ENCODE data around the gene NPIPB8.
"Not testable (repeated sequence)": the region's sequence is repeated elsewhere in the genome, so short reads cannot be mapped to it uniquely, and the experiment has no call there.

The NPIPB8 gene

GRCh38 chr16:28597692-28598261 lies 40.1 kb upstream of the NPIPB8 start:
- Histone ChIP-seq H3K4me1 (ENCODE audit: control insufficient read depth, insufficient read depth, low read length) (peaks cover 9% of the 10 kb centered on the region; the same call in 1 of the 2 replicates), H3K27me3 (ENCODE audit: control insufficient read depth, insufficient read depth, low read length) (no peaks in the 10 kb centered on the region), H3K36me3 (ENCODE audit: control insufficient read depth, insufficient read depth, low read length) (no peaks in the 10 kb centered on the region), H3K4me3 (ENCODE audit: low read depth, low read length) (no peak overlapping the region), H3K27ac (ENCODE audit: low read depth, low read length) (no peak overlapping the region), H3K9ac (ENCODE audit: low read depth, low read length) (no peak overlapping the region), H3K9me3 (ENCODE audit: control insufficient read depth, insufficient read depth, low read length) (no peaks in the 10 kb centered on the region)

DNA sequence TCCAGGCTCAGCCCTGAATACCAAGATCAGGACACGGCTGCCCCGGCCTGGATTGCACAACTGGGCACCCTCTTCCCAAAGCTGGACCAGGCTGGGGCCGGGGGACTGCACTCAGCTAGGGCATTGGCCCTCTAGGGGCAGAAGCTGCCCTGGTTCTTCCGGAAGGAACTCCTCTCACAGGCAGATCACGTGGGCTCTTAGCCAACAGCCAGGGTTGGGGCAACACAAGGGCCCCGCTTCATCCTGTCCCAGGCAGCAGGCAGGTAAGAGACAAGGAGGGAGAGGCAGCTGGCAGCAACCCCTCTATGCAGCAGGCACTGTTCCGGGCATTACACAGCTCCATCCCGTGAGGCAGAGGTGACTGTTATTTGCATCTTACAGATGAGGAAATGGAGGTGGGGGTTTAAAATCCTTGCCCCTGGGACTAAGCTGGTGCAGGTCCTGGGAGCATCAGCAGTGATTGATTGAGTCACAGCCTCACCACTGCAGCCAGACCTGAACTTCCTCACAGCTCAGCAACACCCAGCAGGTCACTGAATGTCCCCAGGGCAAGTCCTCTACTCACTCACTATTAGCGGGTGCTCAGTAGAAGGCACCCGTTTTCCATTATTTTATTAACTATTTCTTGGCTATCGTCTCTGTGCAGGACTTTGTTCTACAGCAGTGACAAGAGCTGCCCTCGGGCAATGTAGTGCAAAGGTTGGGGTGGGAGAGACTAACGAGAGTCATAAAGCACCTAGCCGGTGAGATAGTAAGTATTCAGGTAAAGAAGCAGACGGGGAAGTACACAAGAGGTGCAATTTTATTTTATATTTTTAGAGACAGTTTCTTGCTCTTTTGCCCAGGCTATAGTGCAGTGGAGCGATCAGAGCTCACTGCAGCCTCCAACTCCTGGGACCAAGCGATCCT lies 38.2 kb upstream of the NPIPB8 start:
- not testable (repeated sequence) for H3K36me3 ChIP-seq (ENCODE audit: control insufficient read depth, insufficient read depth, low read length); H3K9me3 ChIP-seq (ENCODE audit: control insufficient read depth, insufficient read depth, low read length); H3K27ac ChIP-seq (ENCODE audit: low read depth, low read length); H3K4me1 ChIP-seq (ENCODE audit: control insufficient read depth, insufficient read depth, low read length); H3K4me3 ChIP-seq (ENCODE audit: low read depth, low read length); H3K9ac ChIP-seq (ENCODE audit: low read depth, low read length); H3K27me3 ChIP-seq (ENCODE audit: control insufficient read depth, insufficient read depth, low read length)

- H3K36me3 ChIP-seq (ENCODE audit: control insufficient read depth, insufficient read depth, low read length); H3K4me3 ChIP-seq (ENCODE audit: low read depth, low read length); H3K27ac ChIP-seq (ENCODE audit: low read depth, low read length); H3K27me3 ChIP-seq (ENCODE audit: control insufficient read depth, insufficient read depth, low read length); H3K9ac ChIP-seq (ENCODE audit: low read depth, low read length); H3K4me1 ChIP-seq (ENCODE audit: control insufficient read depth, insufficient read depth, low read length); H3K9me3 ChIP-seq (ENCODE audit: control insufficient read depth, insufficient read depth, low read length): not testable (repeated sequence)
Measured at GRCh38 chr16:28600965-28601364, 36.9 kb upstream of the NPIPB8 start.

- H3K9me3 ChIP-seq (ENCODE audit: control insufficient read depth, insufficient read depth, low read length); H3K27ac ChIP-seq (ENCODE audit: low read depth, low read length); H3K27me3 ChIP-seq (ENCODE audit: control insufficient read depth, insufficient read depth, low read length); H3K36me3 ChIP-seq (ENCODE audit: control insufficient read depth, insufficient read depth, low read length); H3K4me1 ChIP-seq (ENCODE audit: control insufficient read depth, insufficient read depth, low read length); H3K4me3 ChIP-seq (ENCODE audit: low read depth, low read length); H3K9ac ChIP-seq (ENCODE audit: low read depth, low read length): not testable (repeated sequence)
Measured at GRCh38 chr16:28601589-28601988, 36.3 kb upstream of the NPIPB8 start.

DNA sequence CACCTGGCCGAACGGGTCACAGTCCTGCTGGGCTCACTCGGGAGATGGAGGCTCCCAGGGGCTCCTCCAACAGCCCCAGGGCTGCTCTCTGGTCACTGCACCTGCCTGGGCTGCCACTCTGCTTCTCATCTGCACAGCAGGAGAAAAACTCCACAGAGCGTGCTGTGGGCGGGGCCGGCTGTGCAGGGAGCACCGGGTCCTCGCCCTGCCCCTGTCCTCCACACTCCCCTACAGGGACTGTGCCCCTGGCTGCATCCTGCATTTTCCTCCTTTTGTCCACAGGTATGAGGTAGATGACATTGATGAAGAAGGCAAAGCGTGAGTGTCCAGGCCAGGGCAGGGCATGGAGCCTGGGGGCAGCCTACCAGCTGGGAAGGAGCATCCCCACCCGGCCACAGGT lies 35.8 kb upstream of the NPIPB8 start:
- H3K27ac ChIP-seq (ENCODE audit: low read depth, low read length); H3K4me3 ChIP-seq (ENCODE audit: low read depth, low read length); H3K27me3 ChIP-seq (ENCODE audit: control insufficient read depth, insufficient read depth, low read length); H3K4me1 ChIP-seq (ENCODE audit: control insufficient read depth, insufficient read depth, low read length); H3K36me3 ChIP-seq (ENCODE audit: control insufficient read depth, insufficient read depth, low read length); H3K9me3 ChIP-seq (ENCODE audit: control insufficient read depth, insufficient read depth, low read length); H3K9ac ChIP-seq (ENCODE audit: low read depth, low read length): not testable (repeated sequence)

DNA sequence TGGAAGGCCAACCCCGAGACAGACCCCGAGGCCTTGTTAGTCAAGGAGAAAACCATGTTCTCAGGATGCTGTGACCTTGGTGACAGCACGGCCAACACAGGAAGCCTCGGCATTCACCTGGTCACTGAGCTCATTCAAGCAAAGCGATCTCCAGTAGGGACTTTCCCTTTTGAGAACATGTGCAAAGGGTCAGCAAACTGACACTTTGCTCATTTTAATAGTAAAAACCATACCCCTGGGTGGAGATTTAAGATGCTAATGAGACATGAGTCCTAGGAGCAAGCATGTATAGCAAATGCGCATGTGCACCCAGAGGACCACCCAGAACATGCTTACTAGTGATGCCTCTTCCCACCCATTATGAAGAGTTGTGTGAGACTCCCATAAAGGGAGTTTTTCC lies 35.3 kb upstream of the NPIPB8 start:
- Histone ChIP-seq H3K9ac (ENCODE audit: low read depth, low read length) (no peak overlapping the region), H3K4me3 (ENCODE audit: low read depth, low read length) (no peak overlapping the region), H3K9me3 (ENCODE audit: control insufficient read depth, insufficient read depth, low read length) (no peaks in the 10 kb centered on the region), H3K4me1 (ENCODE audit: control insufficient read depth, insufficient read depth, low read length) (peaks cover 3% of the 10 kb centered on the region; the same call in 1 of the 2 replicates), H3K27me3 (ENCODE audit: control insufficient read depth, insufficient read depth, low read length) (no peaks in the 10 kb centered on the region), H3K27ac (ENCODE audit: low read depth, low read length) (no peak overlapping the region), H3K36me3 (ENCODE audit: control insufficient read depth, insufficient read depth, low read length) (no peaks in the 10 kb centered on the region)

DNA sequence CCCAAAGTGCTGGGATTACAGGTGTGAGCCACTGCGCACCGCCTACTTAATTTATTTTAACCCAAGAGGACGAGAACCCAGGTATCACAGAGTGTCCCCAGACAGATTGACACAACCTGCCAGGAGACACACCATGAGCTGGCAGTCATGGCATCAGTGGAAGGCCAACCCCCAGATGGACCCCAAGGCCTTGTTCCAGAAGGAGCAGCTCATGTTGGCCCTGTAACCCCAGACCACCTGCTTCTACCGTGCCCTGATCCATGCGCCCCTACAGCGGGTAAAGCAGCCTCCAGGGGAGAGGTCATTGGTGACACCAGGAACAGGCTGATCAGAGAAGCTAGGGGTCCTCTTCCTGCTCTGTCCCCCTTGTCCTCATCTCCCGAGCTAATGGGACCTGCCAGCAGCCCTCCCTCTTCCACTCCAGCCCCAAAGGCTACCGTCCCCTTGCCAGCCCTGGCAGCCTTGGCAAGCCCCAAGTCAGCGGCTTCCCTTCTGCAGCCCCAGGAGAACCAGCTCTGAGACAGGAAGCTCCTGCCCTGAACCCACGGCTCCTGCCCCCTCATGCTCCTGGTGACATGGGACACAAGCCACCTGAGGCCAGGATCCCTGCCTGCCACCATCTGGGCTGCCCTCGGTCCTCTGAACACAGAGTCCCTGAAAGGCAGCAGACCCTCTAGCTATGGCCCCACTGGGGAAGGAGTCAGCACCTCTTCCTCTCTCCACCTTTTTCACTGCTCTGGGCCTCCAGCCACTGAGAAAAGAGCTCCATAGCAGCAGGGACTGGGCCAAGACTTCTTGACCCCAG lies 34.3 kb upstream of the NPIPB8 start:
- H3K36me3 ChIP-seq (ENCODE audit: control insufficient read depth, insufficient read depth, low read length) = no peaks in the 10 kb centered on the region
- H3K9me3 ChIP-seq (ENCODE audit: control insufficient read depth, insufficient read depth, low read length) = no peaks in the 10 kb centered on the region
- H3K27ac ChIP-seq (ENCODE audit: low read depth, low read length) = no peak overlapping the region
- no peaks in the 10 kb centered on the region for H3K27me3 ChIP-seq (ENCODE audit: control insufficient read depth, insufficient read depth, low read length)
- no peak overlapping the region for H3K4me3 ChIP-seq (ENCODE audit: low read depth, low read length)
- H3K9ac ChIP-seq (ENCODE audit: low read depth, low read length) = no peak overlapping the region
- no peaks in the 10 kb centered on the region for H3K4me1 ChIP-seq (ENCODE audit: control insufficient read depth, insufficient read depth, low read length)

DNA sequence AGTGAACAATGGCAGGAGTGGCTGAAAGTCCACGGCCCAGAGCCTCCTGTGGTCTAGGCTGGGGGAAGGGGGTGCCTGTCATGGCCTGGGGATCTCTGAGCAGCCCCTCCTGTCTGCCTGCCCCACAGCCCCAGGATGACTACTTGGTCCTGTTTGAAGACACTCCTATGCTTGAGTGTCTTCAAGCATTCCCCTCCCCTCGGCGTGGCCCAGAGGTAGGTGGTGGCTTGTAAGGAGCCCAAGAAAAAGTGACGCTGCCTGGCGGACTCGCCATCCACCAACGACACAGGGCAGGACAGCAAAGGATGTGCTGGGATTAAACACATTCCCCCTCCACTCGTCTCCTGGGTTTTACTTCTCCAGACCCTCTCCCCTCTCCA lies 33.7 kb upstream of the NPIPB8 start:
- Histone ChIP-seq H3K4me1 (ENCODE audit: control insufficient read depth, insufficient read depth, low read length) (no peaks in the 10 kb centered on the region), H3K9ac (ENCODE audit: low read depth, low read length) (no peak overlapping the region), H3K4me3 (ENCODE audit: low read depth, low read length) (no peak overlapping the region), H3K9me3 (ENCODE audit: control insufficient read depth, insufficient read depth, low read length) (no peaks in the 10 kb centered on the region), H3K27ac (ENCODE audit: low read depth, low read length) (no peak overlapping the region), H3K27me3 (ENCODE audit: control insufficient read depth, insufficient read depth, low read length) (no peaks in the 10 kb centered on the region), H3K36me3 (ENCODE audit: control insufficient read depth, insufficient read depth, low read length) (no peaks in the 10 kb centered on the region)

DNA sequence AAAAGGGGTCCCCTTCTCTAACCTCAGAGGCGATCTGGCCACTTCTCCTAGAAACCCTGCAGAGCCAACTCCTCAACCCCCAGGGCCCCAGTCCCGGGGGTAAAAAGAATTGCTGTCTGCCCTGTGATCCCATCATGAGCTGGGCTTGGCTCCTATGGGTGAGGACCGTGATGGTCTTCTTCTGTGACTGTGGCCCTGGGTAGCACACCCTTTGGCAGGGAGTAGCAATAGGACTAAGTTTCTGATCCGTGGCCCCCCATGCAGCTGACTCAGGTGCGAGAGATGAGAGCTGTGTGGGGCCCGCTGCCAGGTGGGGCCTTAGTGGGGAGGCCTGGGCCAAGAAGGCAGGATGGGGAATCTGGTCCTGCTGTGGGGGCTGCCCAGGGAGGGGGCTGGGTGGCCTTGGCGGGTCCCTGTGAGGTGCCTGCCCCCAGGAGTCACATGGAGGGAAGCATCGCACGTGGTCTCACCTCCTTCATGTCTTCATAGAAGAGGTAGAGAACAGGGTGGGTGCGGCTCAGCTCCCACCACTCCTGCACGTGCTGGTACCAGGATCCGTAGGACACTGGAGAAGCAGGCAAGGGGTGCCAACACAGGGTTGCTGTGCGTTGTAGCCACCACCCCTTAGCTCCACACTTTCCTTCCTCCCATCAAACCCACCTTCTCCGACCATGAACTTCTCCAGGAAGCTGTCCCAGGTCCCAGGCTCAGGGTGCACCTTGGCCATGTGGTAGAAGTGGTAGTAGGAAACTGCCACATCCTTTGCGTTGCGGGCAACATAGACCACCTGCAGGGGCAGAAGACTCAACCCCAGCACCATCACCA lies 31.4 kb upstream of the NPIPB8 start:
- H3K27ac ChIP-seq (ENCODE audit: low read depth, low read length) = no peak overlapping the region
- H3K27me3 ChIP-seq (ENCODE audit: control insufficient read depth, insufficient read depth, low read length) = no peaks in the 10 kb centered on the region
- no peak overlapping the region for H3K9ac ChIP-seq (ENCODE audit: low read depth, low read length)
- 0 out of 2 replicates have a peak, but pooled peaks cover 2% of the 10 kb centered on the region for H3K4me1 ChIP-seq (ENCODE audit: control insufficient read depth, insufficient read depth, low read length)
- no peak overlapping the region for H3K4me3 ChIP-seq (ENCODE audit: low read depth, low read length)
- no peaks in the 10 kb centered on the region for H3K9me3 ChIP-seq (ENCODE audit: control insufficient read depth, insufficient read depth, low read length)
- H3K36me3 ChIP-seq (ENCODE audit: control insufficient read depth, insufficient read depth, low read length) = no peaks in the 10 kb centered on the region

DNA sequence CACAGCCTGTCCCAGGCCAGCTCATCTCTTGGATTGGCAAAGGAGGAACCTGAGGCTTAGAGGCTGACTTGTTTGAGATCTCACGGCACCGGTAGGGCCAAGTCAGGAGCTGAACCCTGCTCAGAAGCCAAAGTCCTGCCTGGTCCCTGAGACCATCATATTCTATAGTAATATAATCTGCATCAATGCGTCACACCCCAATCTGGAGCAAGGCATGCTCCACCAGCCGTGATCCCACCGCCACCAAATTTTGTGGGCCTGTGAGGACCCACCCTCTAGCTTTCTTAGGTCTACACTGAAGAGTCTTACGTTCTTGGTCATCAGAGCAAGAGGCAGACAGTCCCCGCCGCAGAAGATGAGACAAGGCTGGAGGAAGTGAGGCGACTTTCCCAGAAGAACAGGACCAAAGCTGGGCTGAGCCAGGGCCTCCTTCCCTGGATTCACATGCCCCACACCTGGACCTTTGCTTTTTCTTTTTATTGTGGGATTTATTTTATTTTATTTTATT lies 30.7 kb upstream of the NPIPB8 start:
- no peaks in the 10 kb centered on the region for H3K9me3 ChIP-seq (ENCODE audit: control insufficient read depth, insufficient read depth, low read length)
- H3K4me3 ChIP-seq (ENCODE audit: low read depth, low read length) = no peak overlapping the region
- 0 out of 2 replicates have a peak, but pooled peaks cover 2% of the 10 kb centered on the region for H3K4me1 ChIP-seq (ENCODE audit: control insufficient read depth, insufficient read depth, low read length)
- no peaks in the 10 kb centered on the region for H3K27me3 ChIP-seq (ENCODE audit: control insufficient read depth, insufficient read depth, low read length)
- no peak overlapping the region for H3K9ac ChIP-seq (ENCODE audit: low read depth, low read length)
- H3K36me3 ChIP-seq (ENCODE audit: control insufficient read depth, insufficient read depth, low read length) = no peaks in the 10 kb centered on the region
- H3K27ac ChIP-seq (ENCODE audit: low read depth, low read length) = no peak overlapping the region

Data from HUES48 (cell line).